ENCODE data around the gene SRSF4. TPM values are rescaled to one million over a fixed set of nuclear protein-coding genes. Genes with fewer than 3 reads are reported as not detected.

SRSF4 gene
- total and polyA plus RNA-seq, 9 of the 15 experiments (the other 6 are each of a cell fraction or from before 2014, with no cell fraction given) = 15.9 to 132 (median 82.0) TPM

DNA sequence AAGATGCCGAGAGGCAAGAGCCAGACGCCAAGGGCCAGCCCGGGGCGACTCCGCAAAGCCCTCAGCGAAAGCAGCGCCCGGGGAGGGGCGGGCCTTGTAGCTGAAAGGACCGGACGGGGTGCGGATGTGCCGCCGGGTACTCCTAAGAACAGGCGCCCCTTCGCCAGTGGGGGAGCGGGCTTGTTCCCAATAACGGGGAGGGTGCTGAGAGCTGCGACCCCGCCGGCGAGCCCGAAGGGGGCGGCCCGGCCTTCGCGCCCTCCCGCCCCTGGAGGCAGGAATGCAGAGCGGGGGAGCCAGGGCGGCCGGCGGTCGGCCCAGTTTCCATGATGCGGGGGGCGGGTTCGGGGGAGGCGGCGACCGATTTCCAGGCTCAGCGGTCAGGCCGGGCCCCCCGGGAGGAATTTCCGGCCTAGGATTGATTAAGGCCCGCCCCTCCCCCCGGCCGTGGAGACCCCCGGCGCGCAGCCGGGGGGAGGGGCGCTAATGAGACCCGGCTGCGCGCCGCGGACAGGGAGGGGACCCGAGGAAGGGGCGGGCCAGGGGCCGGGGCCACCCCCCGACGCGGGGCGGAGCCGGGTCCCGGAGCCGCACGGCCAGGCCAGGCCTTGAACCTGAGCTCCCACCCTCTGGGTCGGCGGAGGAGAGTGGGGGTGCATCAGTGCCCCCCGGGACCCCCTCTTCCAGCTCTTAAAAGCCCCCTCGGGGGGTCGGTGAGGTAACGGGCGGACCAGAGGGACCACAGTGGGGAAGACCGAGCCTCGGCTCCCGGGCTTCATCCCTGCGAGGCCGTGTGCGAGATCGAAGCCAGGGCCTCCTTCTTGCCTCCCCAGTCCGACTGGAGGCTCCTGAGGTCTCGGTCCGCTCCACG, 57.1 kb downstream of the SRSF4 start (continued):
- TF ChIP-seq, protein P1, sequence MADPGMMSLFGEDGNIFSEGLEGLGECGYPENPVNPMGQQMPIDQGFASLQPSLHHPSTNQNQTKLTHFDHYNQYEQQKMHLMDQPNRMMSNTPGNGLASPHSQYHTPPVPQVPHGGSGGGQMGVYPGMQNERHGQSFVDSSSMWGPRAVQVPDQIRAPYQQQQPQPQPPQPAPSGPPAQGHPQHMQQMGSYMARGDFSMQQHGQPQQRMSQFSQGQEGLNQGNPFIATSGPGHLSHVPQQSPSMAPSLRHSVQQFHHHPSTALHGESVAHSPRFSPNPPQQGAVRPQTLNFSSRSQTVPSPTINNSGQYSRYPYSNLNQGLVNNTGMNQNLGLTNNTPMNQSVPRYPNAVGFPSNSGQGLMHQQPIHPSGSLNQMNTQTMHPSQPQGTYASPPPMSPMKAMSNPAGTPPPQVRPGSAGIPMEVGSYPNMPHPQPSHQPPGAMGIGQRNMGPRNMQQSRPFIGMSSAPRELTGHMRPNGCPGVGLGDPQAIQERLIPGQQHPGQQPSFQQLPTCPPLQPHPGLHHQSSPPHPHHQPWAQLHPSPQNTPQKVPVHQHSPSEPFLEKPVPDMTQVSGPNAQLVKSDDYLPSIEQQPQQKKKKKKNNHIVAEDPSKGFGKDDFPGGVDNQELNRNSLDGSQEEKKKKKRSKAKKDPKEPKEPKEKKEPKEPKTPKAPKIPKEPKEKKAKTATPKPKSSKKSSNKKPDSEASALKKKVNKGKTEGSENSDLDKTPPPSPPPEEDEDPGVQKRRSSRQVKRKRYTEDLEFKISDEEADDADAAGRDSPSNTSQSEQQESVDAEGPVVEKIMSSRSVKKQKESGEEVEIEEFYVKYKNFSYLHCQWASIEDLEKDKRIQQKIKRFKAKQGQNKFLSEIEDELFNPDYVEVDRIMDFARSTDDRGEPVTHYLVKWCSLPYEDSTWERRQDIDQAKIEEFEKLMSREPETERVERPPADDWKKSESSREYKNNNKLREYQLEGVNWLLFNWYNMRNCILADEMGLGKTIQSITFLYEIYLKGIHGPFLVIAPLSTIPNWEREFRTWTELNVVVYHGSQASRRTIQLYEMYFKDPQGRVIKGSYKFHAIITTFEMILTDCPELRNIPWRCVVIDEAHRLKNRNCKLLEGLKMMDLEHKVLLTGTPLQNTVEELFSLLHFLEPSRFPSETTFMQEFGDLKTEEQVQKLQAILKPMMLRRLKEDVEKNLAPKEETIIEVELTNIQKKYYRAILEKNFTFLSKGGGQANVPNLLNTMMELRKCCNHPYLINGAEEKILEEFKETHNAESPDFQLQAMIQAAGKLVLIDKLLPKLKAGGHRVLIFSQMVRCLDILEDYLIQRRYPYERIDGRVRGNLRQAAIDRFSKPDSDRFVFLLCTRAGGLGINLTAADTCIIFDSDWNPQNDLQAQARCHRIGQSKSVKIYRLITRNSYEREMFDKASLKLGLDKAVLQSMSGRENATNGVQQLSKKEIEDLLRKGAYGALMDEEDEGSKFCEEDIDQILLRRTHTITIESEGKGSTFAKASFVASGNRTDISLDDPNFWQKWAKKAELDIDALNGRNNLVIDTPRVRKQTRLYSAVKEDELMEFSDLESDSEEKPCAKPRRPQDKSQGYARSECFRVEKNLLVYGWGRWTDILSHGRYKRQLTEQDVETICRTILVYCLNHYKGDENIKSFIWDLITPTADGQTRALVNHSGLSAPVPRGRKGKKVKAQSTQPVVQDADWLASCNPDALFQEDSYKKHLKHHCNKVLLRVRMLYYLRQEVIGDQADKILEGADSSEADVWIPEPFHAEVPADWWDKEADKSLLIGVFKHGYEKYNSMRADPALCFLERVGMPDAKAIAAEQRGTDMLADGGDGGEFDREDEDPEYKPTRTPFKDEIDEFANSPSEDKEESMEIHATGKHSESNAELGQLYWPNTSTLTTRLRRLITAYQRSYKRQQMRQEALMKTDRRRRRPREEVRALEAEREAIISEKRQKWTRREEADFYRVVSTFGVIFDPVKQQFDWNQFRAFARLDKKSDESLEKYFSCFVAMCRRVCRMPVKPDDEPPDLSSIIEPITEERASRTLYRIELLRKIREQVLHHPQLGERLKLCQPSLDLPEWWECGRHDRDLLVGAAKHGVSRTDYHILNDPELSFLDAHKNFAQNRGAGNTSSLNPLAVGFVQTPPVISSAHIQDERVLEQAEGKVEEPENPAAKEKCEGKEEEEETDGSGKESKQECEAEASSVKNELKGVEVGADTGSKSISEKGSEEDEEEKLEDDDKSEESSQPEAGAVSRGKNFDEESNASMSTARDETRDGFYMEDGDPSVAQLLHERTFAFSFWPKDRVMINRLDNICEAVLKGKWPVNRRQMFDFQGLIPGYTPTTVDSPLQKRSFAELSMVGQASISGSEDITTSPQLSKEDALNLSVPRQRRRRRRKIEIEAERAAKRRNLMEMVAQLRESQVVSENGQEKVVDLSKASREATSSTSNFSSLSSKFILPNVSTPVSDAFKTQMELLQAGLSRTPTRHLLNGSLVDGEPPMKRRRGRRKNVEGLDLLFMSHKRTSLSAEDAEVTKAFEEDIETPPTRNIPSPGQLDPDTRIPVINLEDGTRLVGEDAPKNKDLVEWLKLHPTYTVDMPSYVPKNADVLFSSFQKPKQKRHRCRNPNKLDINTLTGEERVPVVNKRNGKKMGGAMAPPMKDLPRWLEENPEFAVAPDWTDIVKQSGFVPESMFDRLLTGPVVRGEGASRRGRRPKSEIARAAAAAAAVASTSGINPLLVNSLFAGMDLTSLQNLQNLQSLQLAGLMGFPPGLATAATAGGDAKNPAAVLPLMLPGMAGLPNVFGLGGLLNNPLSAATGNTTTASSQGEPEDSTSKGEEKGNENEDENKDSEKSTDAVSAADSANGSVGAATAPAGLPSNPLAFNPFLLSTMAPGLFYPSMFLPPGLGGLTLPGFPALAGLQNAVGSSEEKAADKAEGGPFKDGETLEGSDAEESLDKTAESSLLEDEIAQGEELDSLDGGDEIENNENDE (IDR thresholded peaks at IDR 0.05; ENCODE audit: low read depth, low read length) = no peak
- TF ChIP-seq, protein P2, sequence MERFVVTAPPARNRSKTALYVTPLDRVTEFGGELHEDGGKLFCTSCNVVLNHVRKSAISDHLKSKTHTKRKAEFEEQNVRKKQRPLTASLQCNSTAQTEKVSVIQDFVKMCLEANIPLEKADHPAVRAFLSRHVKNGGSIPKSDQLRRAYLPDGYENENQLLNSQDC (CRISPR knock-in tag; IDR thresholded peaks at IDR 0.05) = no peak
- no peak for TF ChIP-seq ZNF445 (CRISPR knock-in tag; IDR thresholded peaks at IDR 0.05; ENCODE audit: low read depth)
- TF ChIP-seq SRF (CRISPR knock-in tag; IDR thresholded peaks at IDR 0.05) = no peak
- no peak for TF ChIP-seq HNRNPH1 (optimal IDR thresholded peaks at IDR 0.05; ENCODE audit: low read depth, low read length)
- TF ChIP-seq EP300 (IDR thresholded peaks at IDR 0.05; ENCODE audit: low read length) = no peak
- peak; percentile 76 for TF ChIP-seq CXXC5 (CRISPR knock-in tag; IDR thresholded peaks at IDR 0.05)
- 0 out of 2 replicates have a peak, but pooled peaks have one; percentile 13 for TF ChIP-seq TCF3 (CRISPR knock-in tag; IDR thresholded peaks at IDR 0.05)
- no peak for TF ChIP-seq ZFP30 (CRISPR knock-in tag; IDR thresholded peaks at IDR 0.05; ENCODE audit: borderline replicate concordance)
- TF ChIP-seq BCOR (IDR thresholded peaks at IDR 0.05) = 0 out of 2 replicates have a peak, but pooled peaks have one; percentile 48
- TF ChIP-seq, protein P3, sequence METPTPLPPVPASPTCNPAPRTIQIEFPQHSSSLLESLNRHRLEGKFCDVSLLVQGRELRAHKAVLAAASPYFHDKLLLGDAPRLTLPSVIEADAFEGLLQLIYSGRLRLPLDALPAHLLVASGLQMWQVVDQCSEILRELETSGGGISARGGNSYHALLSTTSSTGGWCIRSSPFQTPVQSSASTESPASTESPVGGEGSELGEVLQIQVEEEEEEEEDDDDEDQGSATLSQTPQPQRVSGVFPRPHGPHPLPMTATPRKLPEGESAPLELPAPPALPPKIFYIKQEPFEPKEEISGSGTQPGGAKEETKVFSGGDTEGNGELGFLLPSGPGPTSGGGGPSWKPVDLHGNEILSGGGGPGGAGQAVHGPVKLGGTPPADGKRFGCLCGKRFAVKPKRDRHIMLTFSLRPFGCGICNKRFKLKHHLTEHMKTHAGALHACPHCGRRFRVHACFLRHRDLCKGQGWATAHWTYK (CRISPR knock-in tag; IDR thresholded peaks at IDR 0.05) = 0 out of 2 replicates have a peak, but pooled peaks have one; percentile 25
- TF ChIP-seq FUS (optimal IDR thresholded peaks at IDR 0.05; ENCODE audit: low read depth, low read length) = no peak
- TF ChIP-seq ZSCAN29 (IDR thresholded peaks at IDR 0.05) = no peak

All from K562 (cell line).